NCI-H2029 (cell line): ENCODE measurements around the gene TULP4.

Experiments
- DNase-seq: peaks from one replicate; lab custom pipeline; 2025; lab: John Stamatoyannopoulos, UW

TULP4 gene

DNA sequence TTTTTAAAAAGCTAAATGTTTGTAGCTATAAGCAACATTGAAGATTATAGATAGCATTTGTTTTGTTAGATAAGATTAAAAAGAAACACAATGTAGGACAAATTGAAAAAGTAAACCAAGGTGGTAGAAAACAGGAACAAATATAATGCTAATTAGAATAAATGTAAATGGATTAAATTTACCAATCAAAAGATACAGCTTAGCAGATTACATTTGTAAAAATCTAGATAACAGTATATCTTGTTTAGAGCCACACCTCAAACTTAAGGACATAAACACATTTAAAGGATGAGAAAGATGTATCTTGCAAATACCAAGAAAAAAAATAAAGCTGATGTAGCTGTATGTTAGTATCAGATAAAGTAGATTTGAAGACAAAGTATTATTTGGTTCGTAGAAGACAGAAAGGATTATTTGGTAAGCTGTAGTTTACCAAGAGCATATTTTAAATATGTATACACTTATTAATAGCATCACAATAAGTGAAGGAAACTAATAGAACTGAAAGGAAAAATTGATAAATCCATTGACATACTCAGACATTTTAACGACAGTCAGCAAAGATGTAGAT is 107.2 kb downstream of the TULP4 start:
- no peak for DNase-seq

DNA sequence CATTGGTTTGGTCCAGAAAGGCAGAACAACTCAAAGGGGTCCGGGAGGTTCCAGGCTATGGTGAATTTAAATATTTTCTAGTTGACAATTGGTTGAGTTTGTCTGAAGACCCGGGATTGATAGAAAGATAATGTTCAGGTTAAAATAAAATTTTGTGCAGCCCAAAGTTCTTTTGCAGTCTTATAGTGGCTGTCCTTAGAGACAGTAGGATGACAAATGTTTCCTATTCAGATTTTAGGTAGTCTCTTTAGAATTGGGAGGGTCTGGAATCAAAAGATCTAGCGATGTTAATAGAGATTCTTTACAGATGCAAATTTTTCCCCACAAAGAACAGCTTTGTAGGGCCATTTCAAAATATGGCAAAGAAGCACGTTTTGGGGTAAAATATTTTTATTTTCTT is 109.1 kb downstream of the TULP4 start:
- DNase-seq = no peak

DNA sequence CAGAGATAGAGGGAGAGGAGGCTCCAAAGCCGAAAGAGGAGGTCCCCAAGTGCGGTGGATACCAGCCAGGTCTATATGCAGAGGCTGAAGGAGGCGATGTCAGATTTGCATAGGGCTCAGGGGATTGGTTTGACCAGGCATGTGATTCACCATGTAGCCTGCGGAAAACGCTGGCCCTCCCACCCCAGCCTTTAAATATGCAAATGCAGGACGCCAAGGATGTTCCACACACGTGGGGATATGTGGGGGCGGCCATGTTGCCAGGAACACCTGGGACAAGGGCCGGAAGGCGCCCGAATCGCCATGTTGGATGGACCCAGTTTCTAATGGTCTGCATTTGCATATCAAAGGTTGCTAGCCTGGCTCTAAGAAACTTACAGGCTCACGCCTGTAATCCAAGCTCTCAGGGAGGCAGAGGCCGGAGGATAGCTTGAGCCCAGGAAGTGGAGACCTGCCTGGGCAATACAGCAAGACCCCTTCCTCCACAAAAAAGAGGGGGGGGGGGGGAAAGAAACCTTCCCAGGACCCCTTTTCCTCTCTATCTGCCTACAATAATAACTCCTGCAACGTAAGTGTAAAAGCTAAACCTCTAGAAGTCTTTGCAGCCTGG is 110.5 kb downstream of the TULP4 start:
- DNase-seq = no peak

DNA sequence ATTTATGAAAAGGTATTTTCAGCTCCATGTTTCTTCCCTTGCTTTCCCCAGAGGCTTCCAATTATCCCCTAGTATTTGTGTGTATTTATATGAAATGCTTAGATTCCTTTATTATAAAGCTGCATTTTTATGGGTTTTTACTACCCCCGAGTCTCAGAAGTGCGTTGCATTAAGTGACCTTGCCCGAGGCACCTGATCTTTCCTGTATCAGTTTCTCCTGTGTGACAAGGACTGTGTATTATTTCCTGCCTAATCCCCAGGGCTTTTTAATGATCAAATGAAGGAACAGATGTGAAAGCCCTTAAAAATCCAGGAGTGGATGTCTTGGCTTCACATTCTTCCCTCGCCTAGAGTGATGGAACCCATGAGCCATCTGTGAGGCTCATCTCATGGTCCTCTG is 118.8 kb downstream of the TULP4 start:
- DNase-seq = no peak

DNA sequence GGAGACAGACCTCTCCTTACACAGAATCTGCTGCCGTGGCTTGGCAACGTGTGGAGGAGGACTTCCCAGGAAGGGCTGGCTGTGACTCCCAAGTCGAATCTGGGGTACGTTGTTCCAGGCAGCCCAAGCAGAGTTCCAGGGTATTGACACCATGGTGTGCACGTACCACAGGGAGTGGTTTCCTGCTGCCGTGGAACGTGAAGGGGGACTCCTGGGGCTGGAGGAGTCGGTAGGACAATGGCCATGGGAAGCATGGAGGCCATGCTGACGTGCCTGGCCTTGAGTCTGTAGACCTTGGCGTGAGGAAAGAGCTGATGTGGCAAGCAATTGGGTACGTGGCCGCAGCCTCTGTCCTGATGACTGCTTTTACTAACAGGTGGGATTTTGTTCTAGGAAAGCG is 119.3 kb downstream of the TULP4 start:
- no peak for DNase-seq

DNA sequence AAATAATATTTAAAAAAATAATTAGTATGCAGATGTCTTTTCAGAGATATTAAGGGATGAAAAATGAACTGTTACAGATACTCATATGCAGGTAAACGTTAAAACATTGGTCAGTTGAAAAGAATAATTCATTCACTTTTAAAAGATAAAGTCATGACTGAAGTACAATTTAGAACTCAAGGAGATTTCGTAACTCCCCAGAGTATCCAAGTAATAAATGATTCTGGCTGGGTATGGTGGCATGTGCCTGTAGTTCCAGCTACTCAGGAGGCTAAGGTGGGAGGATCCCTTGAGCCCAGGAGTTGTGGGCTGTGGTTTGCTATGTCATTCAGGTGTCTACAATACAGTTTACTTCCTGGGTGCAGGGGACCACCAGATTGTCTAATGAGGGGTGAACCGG is 125.3 kb downstream of the TULP4 start:
- DNase-seq = no peak

DNA sequence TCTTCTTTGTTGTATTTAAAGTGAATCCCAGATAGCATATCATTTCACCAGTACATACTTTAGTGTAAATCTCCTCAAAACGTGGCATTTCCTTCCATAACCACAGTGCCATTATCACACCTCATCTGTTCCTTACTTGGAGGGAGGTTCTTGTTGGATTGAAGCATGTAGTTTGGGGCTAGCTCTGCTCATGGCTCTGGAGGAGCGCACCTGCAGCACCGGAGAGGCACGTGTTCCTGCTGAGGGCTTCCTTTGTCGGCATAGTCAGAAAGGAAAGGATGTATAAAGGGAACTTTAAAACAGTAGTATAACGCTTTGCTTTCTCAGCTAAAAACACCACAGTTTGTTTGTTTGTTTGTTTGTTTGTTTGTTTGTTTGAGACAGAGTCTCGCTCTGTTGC is 126.0 kb downstream of the TULP4 start:
- DNase-seq = no peak

DNA sequence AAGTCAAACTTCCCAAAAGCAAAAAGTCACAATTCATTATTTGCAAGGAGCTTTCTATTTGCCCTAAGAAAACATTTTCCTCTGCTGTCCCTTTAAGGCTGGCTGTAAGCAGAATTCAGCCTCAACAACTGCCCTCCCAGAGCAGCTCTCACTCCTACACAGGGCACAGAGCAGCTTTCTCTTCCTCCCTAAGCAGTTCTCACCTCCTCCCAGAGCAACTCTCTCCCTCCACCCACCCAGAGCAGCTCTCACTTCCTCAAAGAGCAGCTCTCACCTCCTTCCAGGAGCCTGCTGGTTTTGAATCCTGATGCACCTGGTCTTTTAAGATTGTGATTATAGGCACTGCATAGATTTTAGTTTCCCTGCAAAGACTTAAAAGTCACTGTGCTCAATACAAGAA is 127.0 kb downstream of the TULP4 start:
- DNase-seq = no peak

DNA sequence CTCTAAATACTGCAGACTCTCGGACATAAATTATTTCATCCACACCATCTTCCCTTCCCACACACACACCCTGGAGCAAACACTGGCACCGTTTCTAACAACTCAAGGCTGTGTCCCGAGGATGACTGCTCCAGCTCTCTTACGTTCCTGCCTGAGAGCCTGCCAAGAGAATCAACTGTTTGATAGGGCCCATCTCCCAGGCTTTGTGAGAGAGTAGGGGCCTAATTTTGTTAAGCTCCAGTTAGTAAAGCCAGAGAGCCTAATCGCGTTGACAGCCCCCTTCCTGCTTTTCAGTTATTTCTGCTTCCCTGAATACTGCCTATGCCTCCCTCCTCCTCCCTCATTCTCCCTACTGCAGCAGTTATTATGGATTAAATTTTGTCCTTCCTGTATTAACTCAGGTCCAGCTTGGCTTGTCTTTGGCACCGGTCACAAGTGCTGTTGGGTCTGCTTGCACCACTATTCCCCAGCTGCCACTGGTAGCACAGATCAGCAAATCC is 129.5 kb downstream of the TULP4 start:
- DNase-seq = no peak

DNA sequence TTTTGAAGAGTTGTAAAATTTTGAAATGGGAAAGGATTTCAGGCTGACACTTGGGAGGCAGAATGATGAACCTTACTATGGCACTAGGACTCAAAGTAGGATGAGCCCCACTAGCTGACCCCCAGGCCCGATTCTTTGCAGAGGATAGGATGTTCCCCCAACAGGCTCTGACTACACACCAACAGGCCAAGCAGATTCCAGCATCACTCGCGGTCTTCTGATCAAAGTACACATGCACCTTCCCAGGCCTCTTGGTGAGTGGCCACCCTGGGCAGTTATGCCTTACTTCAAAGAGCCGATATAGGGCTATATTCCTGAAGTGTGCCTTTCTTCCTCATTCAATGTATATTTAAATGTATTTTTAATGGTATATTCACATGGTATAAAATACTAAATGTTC is 130.0 kb downstream of the TULP4 start:
- no peak for DNase-seq

DNA sequence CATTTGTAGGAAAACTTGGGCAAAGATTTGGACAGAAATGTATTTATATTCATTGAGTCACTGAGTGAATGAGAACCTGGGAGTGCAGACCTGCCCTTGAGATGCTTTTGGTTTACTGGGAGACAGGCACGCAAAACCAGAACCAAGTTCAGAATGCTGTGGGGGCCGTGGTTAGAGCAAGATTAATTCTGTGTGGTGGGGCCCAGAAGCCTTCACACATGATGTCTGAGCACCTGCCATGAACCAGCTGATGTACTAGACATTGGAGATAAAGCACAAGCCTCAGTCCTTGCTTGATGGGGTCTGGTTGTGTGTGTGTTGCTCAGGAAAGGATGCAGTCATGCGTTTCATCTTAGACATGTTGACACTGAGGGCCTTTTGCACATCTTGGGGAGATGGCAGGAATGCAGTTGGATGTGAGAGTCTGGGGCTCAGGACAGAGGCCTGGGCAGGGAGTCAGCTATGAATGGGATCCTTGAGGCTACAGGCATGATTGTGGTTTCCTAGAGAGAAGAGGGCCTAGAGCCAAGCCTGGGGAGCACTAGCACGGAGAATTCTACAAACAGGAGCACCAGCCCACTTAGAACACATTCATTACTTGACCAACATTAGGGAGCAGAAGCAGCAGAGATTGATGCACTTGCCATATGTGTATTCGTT is 133.3 kb downstream of the TULP4 start:
- DNase-seq = no peak

DNA sequence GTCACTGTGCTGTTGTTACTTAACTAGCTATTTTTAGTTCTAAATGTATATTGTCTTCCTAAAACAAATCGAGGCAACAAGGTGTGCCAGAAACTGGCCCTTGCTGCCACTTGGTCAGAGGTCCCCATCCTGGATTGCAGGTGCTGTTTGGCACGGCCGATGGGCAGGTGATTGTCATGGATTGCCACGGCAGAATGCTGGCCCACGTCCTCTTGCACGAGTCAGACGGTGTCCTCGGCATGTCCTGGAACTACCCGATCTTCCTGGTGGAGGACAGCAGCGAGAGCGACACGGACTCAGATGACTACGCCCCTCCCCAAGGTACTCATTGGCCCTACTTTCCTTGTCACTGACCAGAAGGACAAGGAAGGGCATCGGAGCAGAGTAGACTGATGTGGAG is 136.6 kb downstream of the TULP4 start:
- no peak for DNase-seq

DNA sequence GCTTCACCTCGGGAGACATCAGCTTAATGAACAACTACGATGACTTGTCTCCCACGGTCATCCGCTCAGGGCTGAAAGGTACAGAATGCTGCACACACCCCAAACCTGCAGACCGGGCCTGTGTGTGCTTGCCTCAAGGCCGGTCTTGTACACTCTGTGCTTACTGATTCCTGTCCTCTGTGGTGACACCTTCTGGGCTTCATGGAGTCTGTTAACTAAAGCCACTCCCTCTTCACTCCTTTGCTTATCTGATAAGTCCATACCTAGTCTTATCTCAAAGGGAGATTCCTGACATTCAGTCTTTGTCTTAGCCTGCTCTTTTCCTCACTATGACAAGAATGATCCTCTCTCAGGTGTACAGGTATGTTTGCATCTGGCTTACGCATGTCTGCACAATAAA is 139.9 kb downstream of the TULP4 start:
- no peak for DNase-seq

DNA sequence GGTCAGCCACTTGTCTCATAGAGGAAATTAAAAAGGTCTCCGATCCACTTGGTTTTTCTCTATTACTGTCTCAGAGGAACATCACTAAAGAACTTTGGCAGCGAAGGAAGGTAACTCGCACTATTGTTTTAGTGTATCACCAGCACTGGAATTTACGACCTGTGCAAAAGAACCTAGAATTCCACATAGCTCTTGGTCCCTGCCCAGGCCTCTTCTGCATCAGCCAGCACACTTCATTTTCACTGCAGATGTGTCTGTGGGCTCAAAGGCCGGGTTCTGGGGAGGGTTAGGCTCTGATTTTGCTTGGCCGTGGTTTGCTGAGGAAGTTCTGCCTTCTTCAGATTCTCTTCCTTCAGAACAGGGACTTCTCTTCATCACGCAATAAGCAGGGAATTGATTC is 144.9 kb downstream of the TULP4 start:
- no peak for DNase-seq

DNA sequence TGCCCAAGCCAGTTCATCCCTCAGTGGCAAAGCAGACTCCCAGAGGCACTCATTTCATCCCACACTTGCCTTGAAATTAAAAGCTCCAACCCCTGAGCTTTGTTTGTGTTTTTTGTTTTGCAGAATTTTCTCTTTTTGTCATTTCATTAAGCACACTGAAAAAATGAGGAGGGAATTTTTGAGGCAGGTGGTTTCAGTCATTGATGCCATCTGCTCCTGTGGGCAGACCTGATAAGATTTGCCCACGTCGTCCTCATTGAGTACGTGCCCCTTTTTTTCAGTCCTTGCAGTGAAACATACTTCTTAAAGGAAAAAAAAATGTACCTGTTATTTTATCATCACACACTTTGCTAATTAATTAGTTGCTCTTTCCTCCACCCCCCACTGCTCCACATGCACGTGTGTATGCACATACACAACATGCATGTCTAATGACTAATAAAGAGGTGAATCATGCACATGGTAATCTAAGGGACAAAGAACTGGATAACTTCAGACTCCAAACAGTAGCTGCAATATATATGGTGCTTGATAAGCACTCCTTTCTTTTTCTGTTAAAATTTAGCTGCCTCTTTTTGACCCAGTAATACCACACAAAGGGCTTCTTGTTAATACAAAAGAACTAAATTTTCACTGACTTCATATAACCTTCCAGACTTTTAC is 145.5 kb downstream of the TULP4 start:
- DNase-seq = no peak

DNA sequence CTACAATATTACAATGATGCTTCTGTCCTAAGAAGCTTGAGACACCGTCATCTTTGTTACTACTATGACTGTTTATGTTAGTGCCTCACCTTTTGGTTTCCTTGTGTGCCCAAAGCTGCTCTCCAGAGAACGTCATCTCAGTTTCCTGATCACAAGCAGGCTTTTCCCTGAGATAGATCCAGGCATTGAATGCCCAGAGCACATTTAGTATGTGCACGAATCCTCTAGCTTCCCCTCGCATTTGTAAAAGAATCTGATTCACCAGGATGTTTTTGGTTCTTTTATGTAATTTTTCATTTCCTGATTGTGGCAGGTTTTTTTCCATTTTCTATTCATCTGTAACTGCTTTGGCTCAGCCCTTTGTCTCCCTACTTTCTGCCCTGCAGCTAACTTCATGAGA is 147.5 kb downstream of the TULP4 start:
- DNase-seq = no peak

DNA sequence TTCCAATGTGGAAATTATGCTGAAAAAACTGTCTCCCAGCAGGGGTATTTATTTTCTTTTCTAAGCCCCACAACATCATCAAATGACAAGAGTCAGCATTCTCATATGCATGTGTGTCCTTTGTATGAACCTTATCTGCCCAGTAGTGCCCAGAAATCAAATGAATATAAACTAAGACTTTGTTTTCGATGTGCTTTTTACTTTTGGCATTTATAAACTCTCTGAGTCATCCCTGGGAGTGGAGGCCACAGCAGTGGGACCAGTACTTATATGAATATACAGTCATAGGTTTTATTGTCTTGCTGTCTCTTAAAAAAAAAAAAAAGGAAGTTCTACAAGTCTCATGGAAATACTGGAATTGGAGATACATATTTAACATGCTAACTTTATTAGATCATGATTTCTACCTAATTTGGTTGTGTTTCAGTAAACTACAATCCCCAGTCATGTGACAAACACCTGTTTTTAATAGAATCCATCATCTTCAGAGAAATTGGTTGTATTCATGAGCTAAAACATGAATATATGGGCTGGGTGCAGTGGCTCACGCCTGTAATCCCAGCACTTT is 148.4 kb downstream of the TULP4 start:
- DNase-seq = no peak

DNA sequence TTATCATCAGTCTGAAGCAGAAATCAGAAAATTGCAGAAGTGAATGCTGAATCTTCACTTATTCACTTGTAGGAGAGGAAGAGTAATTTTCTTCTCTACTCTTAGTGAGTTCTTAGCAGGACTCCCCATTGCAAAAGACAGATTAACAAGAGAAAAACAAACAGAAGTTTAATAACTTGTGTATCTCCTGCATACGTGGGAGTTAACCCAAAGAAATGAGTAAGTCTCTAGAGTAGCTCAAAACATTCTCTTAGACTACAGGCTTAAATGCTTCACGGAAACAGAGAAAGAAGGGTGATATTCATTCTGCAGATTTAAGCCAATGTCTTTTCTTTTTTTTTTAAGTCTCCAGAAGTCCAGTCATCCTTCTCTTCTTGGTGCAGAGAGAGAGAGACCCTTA is 149.7 kb downstream of the TULP4 start:
- DNase-seq = no peak

DNA sequence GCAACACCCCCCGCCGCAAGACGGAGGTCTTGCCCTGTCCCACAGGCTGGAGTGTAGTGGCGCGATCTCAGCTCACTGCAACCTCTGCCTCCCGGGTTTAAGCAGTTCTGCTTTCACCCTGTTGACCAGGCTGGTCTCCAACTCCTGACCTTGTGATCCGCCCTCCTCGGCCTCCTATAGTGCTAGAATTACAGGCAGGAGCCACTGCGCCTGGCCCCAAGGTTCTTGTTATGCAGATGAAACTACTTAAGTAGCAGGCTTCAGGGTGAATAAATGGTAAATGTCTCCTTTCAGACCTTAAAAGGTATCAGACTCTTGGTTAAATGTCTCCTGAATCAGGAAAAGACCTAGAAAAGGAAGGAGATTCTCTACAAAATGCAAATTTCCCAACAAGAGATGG is 152.2 kb downstream of the TULP4 start:
- DNase-seq = no peak

DNA sequence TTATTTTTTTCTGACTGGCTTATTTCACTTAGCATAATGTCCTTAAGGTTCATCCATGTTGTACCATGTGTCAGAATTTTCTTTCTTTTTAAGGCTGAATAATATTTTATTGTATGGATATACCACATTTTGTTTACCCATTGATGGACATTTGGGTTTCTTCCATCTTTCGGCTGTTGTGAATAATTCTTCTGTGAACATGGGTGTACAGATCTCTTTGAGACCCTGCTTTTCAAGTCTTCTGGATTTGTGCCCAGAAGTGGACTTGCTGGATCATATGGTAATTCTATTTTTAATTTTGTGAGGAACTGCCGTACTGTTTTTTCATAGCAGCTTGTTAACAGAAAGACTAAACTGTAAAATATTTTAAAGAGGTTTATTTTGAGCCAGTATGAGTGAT is 153.0 kb downstream of the TULP4 start:
- DNase-seq = no peak

DNA sequence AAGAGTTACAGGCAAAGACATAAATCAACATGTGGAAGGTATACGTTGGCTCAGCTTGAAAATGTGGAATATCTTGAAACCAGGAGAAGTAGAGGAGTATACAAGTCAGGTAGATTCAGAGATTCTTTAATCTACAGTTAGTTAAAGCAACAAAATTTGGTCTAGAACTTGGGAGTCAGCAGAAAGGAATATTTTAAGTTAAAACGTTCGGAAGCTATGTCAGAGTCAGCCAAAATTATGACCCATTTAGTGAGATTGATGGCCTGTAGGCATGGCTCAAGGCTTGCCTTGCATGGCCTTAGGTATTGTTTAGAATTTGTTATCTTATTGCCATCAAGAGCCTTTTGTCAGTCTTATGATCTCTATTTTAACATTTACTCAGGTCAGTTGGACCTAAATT is 153.5 kb downstream of the TULP4 start:
- DNase-seq = no peak

DNA sequence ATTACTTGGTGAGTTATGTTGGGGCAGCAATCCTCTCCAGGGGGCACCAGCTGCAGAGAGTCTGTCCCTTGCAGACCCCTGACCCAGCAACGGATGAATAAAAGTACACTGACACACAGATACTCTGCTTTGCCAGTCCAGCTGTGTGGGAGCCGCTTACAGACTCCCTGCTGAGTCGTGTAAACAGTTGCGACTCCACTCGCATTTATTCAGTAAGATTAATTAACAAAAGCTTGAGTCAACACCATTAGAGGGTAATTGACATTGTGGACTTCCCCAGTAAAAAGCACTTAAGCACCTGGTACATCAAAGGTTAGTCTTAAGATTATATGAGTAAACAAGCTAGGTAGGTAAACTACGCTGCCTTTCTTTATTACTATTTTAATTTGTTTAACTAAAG is 155.7 kb downstream of the TULP4 start:
- DNase-seq = peak; percentile 52

DNA sequence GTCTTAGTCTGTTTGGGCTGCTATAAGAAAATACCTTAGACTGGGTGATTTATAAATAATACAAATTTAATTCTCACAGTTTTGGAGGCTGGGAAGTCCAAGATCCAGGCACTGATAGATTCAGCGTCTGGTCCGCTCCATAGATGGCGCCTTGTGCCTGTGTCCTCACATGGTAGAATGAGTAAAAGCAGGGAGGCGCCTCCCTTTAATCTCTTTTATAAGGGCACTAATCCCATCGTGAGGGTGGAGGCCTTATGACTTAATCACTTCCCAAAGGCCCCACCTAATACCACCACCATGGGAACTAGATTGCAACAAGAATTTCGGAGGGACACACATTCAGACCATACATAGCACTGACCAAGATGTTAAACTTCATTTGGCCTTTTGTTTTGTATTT is 156.4 kb downstream of the TULP4 start:
- DNase-seq = peak; percentile 7
